GM13977 (cell line): Measurements from ENCODE around the gene SEMA3B.
A peak's percentile ranks its signal among the peaks of the same experiment; 100 is the strongest.

ENCODE experiments used
- DNase-seq: peaks from one replicate; pipeline ENCODE4 v3.0.0; 2012; ENCODE audit warnings: low spot score
- CTCF ChIP-seq: IDR thresholded peaks from 2 replicates; pipeline ENCODE4 v1.5.1; 2012; ENCODE audit warnings: mild to moderate bottlenecking, control low read depth; ENCODE audit not compliant: insufficient read depth; ENCODE audit errors: extremely low read depth, missing control alignments
- in situ Hi-C: fragments of 300-500 bp; cut with MboI; formaldehyde crosslinking; loops from one replicate; pipeline ENCODE4 v1.12.0; 2022; ENCODE audit warnings: low sequenced_read_pairs, low pct_unique_long_range_greater_than_20kb, mixed read lengths, inconsistent platforms; ENCODE audit not compliant: unreplicated experiment

Gene SEMA3B

GRCh38 chr3:50323092-50323600 lies 54.2 kb downstream of the SEMA3B start:
- no peak for TF ChIP-seq CTCF
- in situ Hi-C loops = no loop called here
- DNase-seq = no peak

DNA sequence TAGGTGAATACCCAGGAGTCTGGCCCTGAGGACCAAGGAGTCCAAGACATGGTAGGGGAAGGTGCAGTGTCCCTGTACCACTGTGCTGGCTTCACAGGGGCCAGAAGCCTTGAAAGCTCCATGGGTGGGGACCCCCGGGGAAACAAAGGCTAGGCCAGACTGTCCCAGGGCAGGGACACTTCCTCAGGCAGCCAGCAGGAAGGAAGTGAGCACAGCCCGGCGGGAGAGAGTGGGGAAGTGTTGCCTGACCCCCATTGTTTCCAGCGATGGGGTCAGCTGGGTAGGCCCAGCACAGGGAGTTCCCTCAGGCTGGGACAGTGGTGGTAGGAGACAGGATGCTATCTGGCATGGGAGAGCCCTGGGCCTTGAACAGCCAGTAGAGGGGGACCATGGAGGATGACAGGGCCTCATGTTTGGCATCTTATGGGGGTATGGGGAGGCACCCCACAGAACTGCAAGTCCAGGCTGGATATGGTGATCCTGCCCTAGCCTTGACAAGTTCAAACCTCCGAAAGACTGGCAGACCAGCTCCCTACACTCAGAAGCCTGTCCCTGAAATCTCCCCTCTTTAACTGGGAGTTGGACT lies 54.8 kb downstream of the SEMA3B start:
- no peak for DNase-seq
- no peak for TF ChIP-seq CTCF
- in situ Hi-C loops = no loop called here

DNA sequence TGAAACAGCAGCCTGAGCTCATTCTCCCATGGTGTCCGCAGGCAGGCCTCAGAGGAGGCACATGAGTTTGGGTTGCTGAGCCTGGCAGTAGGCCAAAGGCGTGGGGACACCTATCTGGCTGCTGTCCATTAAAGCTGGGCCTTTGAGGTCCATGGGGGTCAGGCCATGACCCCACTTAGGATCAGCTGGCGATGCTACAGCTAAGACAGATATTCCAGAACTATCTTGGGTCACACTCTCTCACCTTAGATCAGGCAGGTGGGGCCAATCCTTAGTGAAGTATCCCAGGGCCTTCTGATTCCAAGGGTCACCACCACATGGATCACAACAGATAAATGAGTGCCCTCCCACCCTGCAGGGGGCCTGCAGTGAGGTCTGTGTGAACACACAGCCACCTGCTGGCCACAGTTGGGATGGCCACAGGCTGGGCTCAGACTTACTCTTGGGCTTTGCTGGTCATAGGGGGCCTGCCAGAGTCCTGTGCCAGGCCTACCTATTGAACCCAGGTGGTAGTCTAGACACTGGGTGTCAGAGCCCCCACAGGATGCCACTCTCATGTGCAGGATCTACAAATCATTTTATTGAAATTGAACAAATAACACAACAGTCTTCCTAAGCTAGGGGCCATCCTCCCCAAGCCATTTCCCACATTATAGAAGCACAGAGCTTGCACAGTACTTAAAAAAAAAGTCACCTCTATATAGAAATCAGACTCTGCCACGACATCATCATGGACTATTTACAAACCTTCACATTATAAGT lies 55.6 kb downstream of the SEMA3B start:
- in situ Hi-C loops = no loop called here
- TF ChIP-seq CTCF = peak; percentile 83
- peak; percentile 80 for DNase-seq

GRCh38 chr3:50325113-50325480 lies 56.1 kb downstream of the SEMA3B start:
- in situ Hi-C loops = no loop called here
- no peak for TF ChIP-seq CTCF
- no peak for DNase-seq

GRCh38 chr3:50325497-50326181 lies 56.7 kb downstream of the SEMA3B start:
- in situ Hi-C loops = no loop called here
- TF ChIP-seq CTCF = no peak
- DNase-seq = no peak

DNA sequence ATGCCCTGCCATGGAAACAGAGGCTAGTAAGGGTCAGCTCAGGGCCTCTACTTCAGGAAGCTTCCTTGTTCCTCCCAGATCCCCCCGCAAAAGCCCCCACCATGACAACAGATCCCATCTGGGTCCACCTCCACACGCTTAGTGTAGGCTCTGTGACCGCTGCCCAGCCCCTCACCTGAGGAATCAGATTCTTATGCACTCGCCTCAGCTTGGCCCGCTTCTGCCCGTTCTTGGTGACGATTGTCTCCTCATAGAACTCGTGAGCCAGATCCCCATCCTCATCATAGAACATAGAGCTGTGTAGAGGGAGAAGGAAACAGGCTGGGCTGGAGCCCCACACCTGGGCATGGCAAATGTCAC lies 57.2 kb downstream of the SEMA3B start:
- no peak for DNase-seq
- in situ Hi-C loops = no loop called here
- TF ChIP-seq CTCF = no peak
